DND-41 (cell line): ENCODE results near the gene SLF2.
"Not testable (repeated sequence)": the region's sequence is repeated elsewhere in the genome, so short reads cannot be mapped to it uniquely, and the experiment has no call there.

Source experiments
- ATAC-seq: fragments of 200-7000 bp; cut with Tn5 transposase; 3 replicates; pipeline ENCODE4 v1.9.1; 2021; ENCODE audit warnings: low read depth; ENCODE audit not compliant: insufficient read depth
- DNase-seq: peaks from one replicate; pipeline ENCODE4 v3.0.0-alpha.2; 2020
- H2AFZ ChIP-seq: 2 replicates; pipeline ENCODE4 v1.6.0; 2012; ENCODE audit warnings: low read depth, low read length
- H3K27ac ChIP-seq: 2 replicates; pipeline ENCODE4 v1.5.1; 2012; ENCODE audit warnings: low read length, inconsistent platforms
- H3K27me3 ChIP-seq: fragments of 200-600 bp; sonication (generic); 2 replicates; pipeline ENCODE4 v1.6.0; 2012; ENCODE audit warnings: low read length, mild to moderate bottlenecking, inconsistent platforms; ENCODE audit not compliant: insufficient read depth, poor library complexity
- H3K36me3 ChIP-seq: 2 replicates; pipeline ENCODE4 v1.5.1; 2012; ENCODE audit warnings: low read length, inconsistent platforms; ENCODE audit not compliant: insufficient read depth
- H3K4me1 ChIP-seq: 2 replicates; pipeline ENCODE4 v1.5.1; 2012; ENCODE audit warnings: mild to moderate bottlenecking, low read length; ENCODE audit not compliant: insufficient read depth
- H3K4me2 ChIP-seq: 2 replicates; pipeline ENCODE4 v1.6.0; 2012; ENCODE audit warnings: mild to moderate bottlenecking, moderate library complexity, low read length, inconsistent platforms; ENCODE audit not compliant: insufficient read depth
- H3K4me3 ChIP-seq, 2 experiments: fragments of 200-600 bp in 1 of 2; shearing (Covaris generic) in 1 of 2; 2 replicates each; pipeline ENCODE4 v1.5.1; 2012 to 2016; ENCODE audit warnings: inconsistent platforms in 2 of 2, low read length in 2 of 2, mild to moderate bottlenecking in 2 of 2, low read depth in 1 of 2, moderate library complexity in 1 of 2
- H3K79me2 ChIP-seq: 2 replicates; pipeline ENCODE4 v1.6.0; 2012; ENCODE audit warnings: low read length, inconsistent platforms; ENCODE audit not compliant: insufficient read depth
- H3K9ac ChIP-seq: 2 replicates; pipeline ENCODE4 v1.6.0; 2012; ENCODE audit warnings: low read depth, mild to moderate bottlenecking, inconsistent platforms, low read length, moderate library complexity
- H3K9me3 ChIP-seq: 2 replicates; pipeline ENCODE4 v1.5.1; 2012; ENCODE audit warnings: low read length, moderate library complexity, mild to moderate bottlenecking, inconsistent platforms; ENCODE audit not compliant: insufficient read depth, severe bottlenecking
- H4K20me1 ChIP-seq: 2 replicates; pipeline ENCODE4 v1.6.0; 2012; ENCODE audit warnings: low read length; ENCODE audit not compliant: insufficient read depth
- EZH2 ChIP-seq: IDR thresholded peaks from 3 replicates; pipeline ENCODE4 v1.6.1; 2012; ENCODE audit warnings: borderline replicate concordance, low read depth, mild to moderate bottlenecking, moderate library complexity, low read length, inconsistent platforms; ENCODE audit not compliant: severe bottlenecking
- TF ChIP-seq, protein P1 (sequence below): IDR thresholded peaks from 2 replicates; pipeline ENCODE4 v1.5.1; 2012; ENCODE audit warnings: borderline replicate concordance, low read length, moderate library complexity, mild to moderate bottlenecking; ENCODE audit not compliant: poor library complexity, severe bottlenecking; ENCODE audit errors: extremely low read depth

Gene SLF2

DNA sequence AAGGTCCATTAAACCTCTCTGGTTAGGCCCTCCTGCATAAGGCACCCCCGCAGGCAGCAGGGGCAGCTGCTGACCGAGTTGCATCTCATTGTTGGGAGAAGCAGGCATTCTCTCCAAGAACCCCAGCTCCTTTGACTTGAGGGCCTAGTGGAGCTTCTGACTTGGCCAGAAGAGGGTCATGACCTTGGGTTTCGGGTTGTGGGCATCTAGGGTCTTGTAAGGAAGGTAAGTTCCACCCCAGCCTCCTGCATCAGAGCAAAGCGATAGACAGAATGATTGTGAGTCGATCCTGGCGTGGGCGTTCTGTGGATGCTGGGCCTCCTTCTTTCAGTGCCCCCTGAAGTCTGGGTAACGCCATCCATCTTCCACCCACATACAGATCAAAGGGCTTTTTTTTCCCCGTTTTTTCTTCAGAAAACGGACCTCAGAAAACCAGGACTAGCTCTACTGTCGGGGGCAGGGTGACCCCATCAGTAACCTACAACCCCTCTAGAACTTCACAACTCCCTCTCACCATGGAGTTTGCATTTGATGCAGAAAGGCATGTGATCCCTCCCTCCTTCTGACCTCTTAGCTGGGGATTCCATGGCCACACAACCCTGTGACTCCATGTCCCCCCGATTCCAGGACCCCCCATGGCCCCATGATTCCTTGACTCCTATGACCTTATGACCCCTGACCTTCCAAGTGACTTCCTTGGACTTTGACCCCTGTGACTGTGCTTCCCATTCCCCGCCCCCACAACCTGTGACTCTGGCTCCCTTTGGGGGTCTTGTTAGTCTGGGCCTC, 59.5 kb downstream of the SLF2 start:
- TF ChIP-seq EZH2 = no peak
- TF ChIP-seq, protein P1, sequence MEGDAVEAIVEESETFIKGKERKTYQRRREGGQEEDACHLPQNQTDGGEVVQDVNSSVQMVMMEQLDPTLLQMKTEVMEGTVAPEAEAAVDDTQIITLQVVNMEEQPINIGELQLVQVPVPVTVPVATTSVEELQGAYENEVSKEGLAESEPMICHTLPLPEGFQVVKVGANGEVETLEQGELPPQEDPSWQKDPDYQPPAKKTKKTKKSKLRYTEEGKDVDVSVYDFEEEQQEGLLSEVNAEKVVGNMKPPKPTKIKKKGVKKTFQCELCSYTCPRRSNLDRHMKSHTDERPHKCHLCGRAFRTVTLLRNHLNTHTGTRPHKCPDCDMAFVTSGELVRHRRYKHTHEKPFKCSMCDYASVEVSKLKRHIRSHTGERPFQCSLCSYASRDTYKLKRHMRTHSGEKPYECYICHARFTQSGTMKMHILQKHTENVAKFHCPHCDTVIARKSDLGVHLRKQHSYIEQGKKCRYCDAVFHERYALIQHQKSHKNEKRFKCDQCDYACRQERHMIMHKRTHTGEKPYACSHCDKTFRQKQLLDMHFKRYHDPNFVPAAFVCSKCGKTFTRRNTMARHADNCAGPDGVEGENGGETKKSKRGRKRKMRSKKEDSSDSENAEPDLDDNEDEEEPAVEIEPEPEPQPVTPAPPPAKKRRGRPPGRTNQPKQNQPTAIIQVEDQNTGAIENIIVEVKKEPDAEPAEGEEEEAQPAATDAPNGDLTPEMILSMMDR = no peak
- ATAC-seq = no peak

DNA sequence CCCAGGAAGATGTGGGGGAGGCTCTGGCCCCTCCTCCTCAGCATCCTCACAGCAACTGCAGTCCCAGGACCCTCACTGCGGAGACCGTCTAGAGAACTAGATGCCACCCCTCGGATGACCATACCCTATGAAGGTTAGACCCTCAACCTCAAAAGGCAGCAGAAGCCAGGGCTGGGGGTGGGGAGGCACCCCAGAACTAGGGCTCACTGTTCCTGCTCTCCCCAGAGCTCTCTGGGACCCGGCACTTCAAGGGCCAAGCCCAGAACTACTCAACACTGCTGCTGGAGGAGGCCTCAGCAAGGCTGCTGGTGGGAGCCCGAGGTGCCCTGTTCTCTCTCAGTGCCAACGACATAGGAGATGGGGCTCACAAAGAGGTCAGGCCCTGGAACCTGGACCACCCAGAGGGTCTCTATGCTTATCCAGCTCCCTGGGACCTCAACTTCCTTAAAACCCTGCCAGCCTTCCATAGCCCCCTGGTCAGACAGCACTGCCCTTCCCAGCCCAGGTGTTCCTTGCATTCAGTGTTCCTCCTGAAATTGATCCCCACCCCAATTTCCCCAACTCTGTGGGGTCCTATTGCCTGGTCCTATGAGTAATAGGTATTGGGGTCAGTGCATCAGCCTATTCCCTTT, 60.3 kb downstream of the SLF2 start:
- H3K79me2 ChIP-seq = no peaks in the 10 kb centered on the region
- H3K4me1 ChIP-seq = no peaks in the 10 kb centered on the region
- no peak overlapping the region for H3K4me3 ChIP-seq
- no peak overlapping the region for H2AFZ ChIP-seq
- no peaks in the 10 kb centered on the region for H3K36me3 ChIP-seq
- no peaks in the 10 kb centered on the region for H4K20me1 ChIP-seq
- H3K27ac ChIP-seq = no peak overlapping the region
- no peak overlapping the region for H3K4me2 ChIP-seq
- no peaks in the 10 kb centered on the region for H3K9me3 ChIP-seq
- DNase-seq (no peak), ATAC-seq (no peak)
- H3K27me3 ChIP-seq = no peaks in the 10 kb centered on the region
- TF ChIP-seq EZH2 = no peak
- TF ChIP-seq, protein P1 = no peak
- no peak overlapping the region for H3K9ac ChIP-seq

More for the DNA sequence above, 59.5 kb downstream of the SLF2 start:
- Histone ChIP-seq H3K4me3 (no peak overlapping the region), H3K9me3 (no peaks in the 10 kb centered on the region), H3K4me1 (no peaks in the 10 kb centered on the region), H3K4me2 (no peak overlapping the region), H3K36me3 (no peaks in the 10 kb centered on the region), H3K9ac (no peak overlapping the region), H3K27me3 (no peaks in the 10 kb centered on the region), H3K79me2 (no peaks in the 10 kb centered on the region), H4K20me1 (no peaks in the 10 kb centered on the region), H3K27ac (no peak overlapping the region), H2AFZ (no peak overlapping the region)
- DNase-seq = no peak

DNA sequence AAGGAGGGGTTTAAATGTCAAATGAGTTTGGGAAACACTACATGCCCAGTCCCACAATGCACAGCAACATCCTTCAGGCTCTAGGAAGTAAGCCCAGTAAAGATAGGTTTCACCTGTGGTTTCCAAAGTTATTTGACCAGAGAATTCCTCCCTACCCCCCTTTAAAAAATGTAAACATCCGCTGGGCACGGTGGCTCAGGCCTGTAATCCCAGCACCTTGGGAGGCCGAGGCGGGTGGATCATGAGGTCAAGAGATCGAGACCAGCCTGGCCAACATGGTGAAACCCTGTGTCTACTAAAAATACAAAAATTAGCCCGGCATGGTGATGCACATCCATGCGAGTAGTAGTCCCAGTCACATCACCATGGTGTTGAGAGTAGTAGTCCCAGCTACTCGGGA, 62.6 kb downstream of the SLF2 start:
- H3K27me3 ChIP-seq, H3K79me2 ChIP-seq, H3K4me1 ChIP-seq, H3K4me3 ChIP-seq, H3K27ac ChIP-seq, H3K9me3 ChIP-seq, H3K4me2 ChIP-seq, ATAC-seq, H2AFZ ChIP-seq, H3K36me3 ChIP-seq, H3K9ac ChIP-seq, H4K20me1 ChIP-seq, DNase-seq: not testable (repeated sequence)

DNA sequence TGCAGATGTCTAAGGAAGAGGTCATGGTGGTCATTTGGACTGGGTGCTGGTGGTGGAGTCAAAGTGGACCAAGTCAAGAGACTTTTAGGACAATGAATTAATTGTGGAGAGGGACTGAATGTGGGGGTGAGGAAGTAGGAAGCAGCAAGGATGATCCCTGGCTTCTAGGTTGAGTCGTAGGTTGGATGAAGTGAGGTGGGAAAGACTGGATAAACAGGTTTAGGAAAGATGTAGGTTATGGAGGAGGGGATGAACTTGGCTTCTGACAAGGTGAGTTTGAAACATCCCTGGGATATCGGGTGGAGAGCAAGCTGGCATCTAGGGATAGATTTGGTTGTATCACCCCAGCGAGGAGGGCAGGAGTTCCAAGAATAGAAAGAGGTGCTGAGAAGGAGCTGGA, 64.1 kb downstream of the SLF2 start:
- H2AFZ ChIP-seq = no peak overlapping the region
- H3K4me2 ChIP-seq = no peak overlapping the region
- H3K27me3 ChIP-seq = no peaks in the 10 kb centered on the region
- no peaks in the 10 kb centered on the region for H3K9me3 ChIP-seq
- no peaks in the 10 kb centered on the region for H3K4me1 ChIP-seq
- no peaks in the 10 kb centered on the region for H4K20me1 ChIP-seq
- peaks cover 14% of the 10 kb centered on the region for H3K36me3 ChIP-seq
- no peak overlapping the region for H3K9ac ChIP-seq
- ATAC-seq (no peak), DNase-seq (no peak)
- no peak for TF ChIP-seq EZH2
- TF ChIP-seq, protein P1 = no peak
- H3K4me3 ChIP-seq = no peak overlapping the region
- no peaks in the 10 kb centered on the region for H3K79me2 ChIP-seq
- no peak overlapping the region for H3K27ac ChIP-seq
